Raji (cell line): ENCODE measurements around the gene TSPY1.
"Not testable (repeated sequence)": the region's sequence is repeated elsewhere in the genome, so short reads cannot be mapped to it uniquely, and the experiment has no call there.

Experiments used
- POLR2A ChIP-seq: IDR thresholded peaks from 2 replicates; pipeline ENCODE4 v1.6.1; 2011; ENCODE audit warnings: low read depth, low read length, control low read depth; ENCODE audit not compliant: insufficient read depth

Gene TSPY1

GRCh38 chrY:9466655-9467054 lies at the start of gene TSPY1:
TSPY1 (plus strand) TSS chrY:9466955; CDS start chrY:9467001, 46 bp downstream.
- TF ChIP-seq POLR2A = not testable (repeated sequence)

- TF ChIP-seq POLR2A = not testable (repeated sequence)
Observed at GRCh38 chrY:9486967-9487366, 20.2 kb downstream of the TSPY1 start, which contains the start of gene TSPY9. TSPY9 (plus strand) TSS chrY:9487267; CDS start chrY:9487313, 46 bp downstream.
